HG03159 (cell line): ENCODE results near the gene GRM1.

Experiments used
- ATAC-seq: cut with Tn5 transposase; IDR thresholded peaks from one replicate; pipeline ENCODE4 v1.9.1; 2021; ENCODE audit warnings: mild to moderate bottlenecking, moderate library complexity; ENCODE audit not compliant: unreplicated experiment

The GRM1 gene

GRCh38 chr6:146028851-146029572 is at the start of gene GRM1:
GRM1 (plus strand) TSS chr6:146029062; CDS start chr6:146029518, 456 bp downstream.
- ATAC-seq, result no peak

GRCh38 chr6:146009338-146009737 is 19.5 kb upstream of the GRM1 start:
- no peak for ATAC-seq

- ATAC-seq, result no peak
These were observed 14.6 kb upstream of the GRM1 start for GRCh38 chr6:146014233-146014632.

- no peak for ATAC-seq
These were observed 11.2 kb upstream of the GRM1 start for GRCh38 chr6:146017672-146018071.

- ATAC-seq, result no peak
These were observed 2.0 kb upstream of the GRM1 start for GRCh38 chr6:146026873-146027272.

- no peak for ATAC-seq
These were observed 1.1 kb upstream of the GRM1 start for GRCh38 chr6:146027586-146028251.

GRCh38 chr6:146028252-146028795 is 538 bp upstream of the GRM1 start:
- ATAC-seq, result peak; percentile 91

- ATAC-seq, result no peak
These were observed 817 bp downstream of the GRM1 start for GRCh38 chr6:146029573-146030184.

- no peak for ATAC-seq
These were observed 3.5 kb downstream of the GRM1 start for GRCh38 chr6:146032387-146032786.

- no peak for ATAC-seq
These were observed 11.5 kb downstream of the GRM1 start for GRCh38 chr6:146040360-146040759.

GRCh38 chr6:146041282-146041681 is 12.4 kb downstream of the GRM1 start:
- ATAC-seq, result no peak

- ATAC-seq, result no peak
These were observed 18.5 kb downstream of the GRM1 start for GRCh38 chr6:146047371-146047770.

GRCh38 chr6:146050168-146050567 is 21.3 kb downstream of the GRM1 start:
- ATAC-seq, result no peak

GRCh38 chr6:146056506-146056905 is 27.6 kb downstream of the GRM1 start:
- no peak for ATAC-seq

- ATAC-seq, result no peak
These were observed 36.8 kb downstream of the GRM1 start for GRCh38 chr6:146065690-146066089.

GRCh38 chr6:146066506-146066905 is 37.6 kb downstream of the GRM1 start:
- ATAC-seq, result no peak

- no peak for ATAC-seq
These were observed 42.9 kb downstream of the GRM1 start for GRCh38 chr6:146071781-146072180.

- ATAC-seq, result no peak
These were observed 49.1 kb downstream of the GRM1 start for GRCh38 chr6:146077992-146078391.

GRCh38 chr6:146087386-146087785 is 58.5 kb downstream of the GRM1 start:
- no peak for ATAC-seq

GRCh38 chr6:146090474-146090873 is 61.6 kb downstream of the GRM1 start:
- no peak for ATAC-seq

- ATAC-seq, result no peak
These were observed 64.3 kb downstream of the GRM1 start for GRCh38 chr6:146092961-146093686.
